ENCODE data around the gene AADACL4. TPM values are rescaled to one million over a fixed set of nuclear protein-coding genes. Genes with fewer than 3 reads are reported as not detected.

AADACL4 gene
- total RNA-seq, 4 donors from 2014 or later, result 0.59 TPM; not detected in 3

- intact Hi-C loops (cut with DNase I; ENCODE audit: low total_unique reads), result no loop called here
- 74 to 80% methylated on average over 6 of the region's 6 CpGs for WGBS, 2 donors
- TF ChIP-seq CTCF (IDR thresholded peaks at IDR 0.05) (no peak), POLR2A (IDR thresholded peaks at IDR 0.05) (no peak)
Measured at GRCh38 chr1:12598974-12599373, 44.9 kb upstream of the AADACL4 start.

GRCh38 chr1:12599657-12600056 lies 44.2 kb upstream of the AADACL4 start:
- H3K4me3 ChIP-seq (ENCODE audit: low read depth, poor library complexity, severe bottlenecking), result no peak overlapping the region
- intact Hi-C loops (cut with DNase I; ENCODE audit: low total_unique reads), result no loop called here
- no peak for DNase-seq (ENCODE audit: low spot score in 2 of 2)
- WGBS, 2 donors, result 79 to 82% methylated on average over 5 of the region's 5 CpGs
- no peak for TF ChIP-seq CTCF (IDR thresholded peaks at IDR 0.05)
- no peak for TF ChIP-seq POLR2A (IDR thresholded peaks at IDR 0.05)

More at GRCh38 chr1:12598974-12599373, 44.9 kb upstream of the AADACL4 start:
- DNase-seq (ENCODE audit: low spot score in 2 of 2), result no peak
- H3K4me3 ChIP-seq (ENCODE audit: low read depth, poor library complexity, severe bottlenecking), result no peak overlapping the region

DNA sequence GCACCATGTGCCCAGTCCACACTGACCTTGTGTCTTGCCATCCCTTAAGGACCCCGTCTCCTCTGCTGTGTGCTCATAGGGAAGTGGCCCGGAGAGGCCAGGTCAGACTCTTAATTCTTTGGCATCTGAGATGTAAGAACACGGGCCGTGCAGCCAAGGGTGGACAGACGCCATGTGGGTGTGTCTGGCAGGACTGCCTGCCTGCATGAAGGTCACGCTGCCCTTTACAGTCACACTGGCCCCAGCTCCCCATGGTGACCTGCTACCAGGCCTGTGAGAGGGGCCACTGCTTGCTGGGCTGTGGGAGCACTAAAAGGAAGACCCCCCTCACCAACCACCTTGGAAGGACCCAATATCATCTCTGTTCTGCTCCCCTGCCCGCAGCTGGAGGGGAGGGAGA lies 43.5 kb upstream of the AADACL4 start:
- H3K4me3 ChIP-seq (ENCODE audit: low read depth, poor library complexity, severe bottlenecking), result no peak overlapping the region
- DNase-seq (ENCODE audit: low spot score in 2 of 2), result peak; percentile 23 to 91
- no peak for TF ChIP-seq CTCF (IDR thresholded peaks at IDR 0.05)
- no peak for TF ChIP-seq POLR2A (IDR thresholded peaks at IDR 0.05)
- 48 to 50% methylated on average over 2 to 7 of the region's 7 CpGs for WGBS, 2 donors
- intact Hi-C loops (cut with DNase I; ENCODE audit: low total_unique reads), result no loop called here

GRCh38 chr1:12600880-12601633 lies 42.8 kb upstream of the AADACL4 start:
- no peak overlapping the region for H3K4me3 ChIP-seq (ENCODE audit: low read depth, poor library complexity, severe bottlenecking)
- no peak for DNase-seq (ENCODE audit: low spot score in 2 of 2)
- intact Hi-C loops (cut with DNase I; ENCODE audit: low total_unique reads), result no loop called here
- 58 to 65% methylated on average over 7 to 9 of the region's 9 CpGs for WGBS, 2 donors
- no peak for TF ChIP-seq CTCF (IDR thresholded peaks at IDR 0.05)
- no peak for TF ChIP-seq POLR2A (IDR thresholded peaks at IDR 0.05)

DNA sequence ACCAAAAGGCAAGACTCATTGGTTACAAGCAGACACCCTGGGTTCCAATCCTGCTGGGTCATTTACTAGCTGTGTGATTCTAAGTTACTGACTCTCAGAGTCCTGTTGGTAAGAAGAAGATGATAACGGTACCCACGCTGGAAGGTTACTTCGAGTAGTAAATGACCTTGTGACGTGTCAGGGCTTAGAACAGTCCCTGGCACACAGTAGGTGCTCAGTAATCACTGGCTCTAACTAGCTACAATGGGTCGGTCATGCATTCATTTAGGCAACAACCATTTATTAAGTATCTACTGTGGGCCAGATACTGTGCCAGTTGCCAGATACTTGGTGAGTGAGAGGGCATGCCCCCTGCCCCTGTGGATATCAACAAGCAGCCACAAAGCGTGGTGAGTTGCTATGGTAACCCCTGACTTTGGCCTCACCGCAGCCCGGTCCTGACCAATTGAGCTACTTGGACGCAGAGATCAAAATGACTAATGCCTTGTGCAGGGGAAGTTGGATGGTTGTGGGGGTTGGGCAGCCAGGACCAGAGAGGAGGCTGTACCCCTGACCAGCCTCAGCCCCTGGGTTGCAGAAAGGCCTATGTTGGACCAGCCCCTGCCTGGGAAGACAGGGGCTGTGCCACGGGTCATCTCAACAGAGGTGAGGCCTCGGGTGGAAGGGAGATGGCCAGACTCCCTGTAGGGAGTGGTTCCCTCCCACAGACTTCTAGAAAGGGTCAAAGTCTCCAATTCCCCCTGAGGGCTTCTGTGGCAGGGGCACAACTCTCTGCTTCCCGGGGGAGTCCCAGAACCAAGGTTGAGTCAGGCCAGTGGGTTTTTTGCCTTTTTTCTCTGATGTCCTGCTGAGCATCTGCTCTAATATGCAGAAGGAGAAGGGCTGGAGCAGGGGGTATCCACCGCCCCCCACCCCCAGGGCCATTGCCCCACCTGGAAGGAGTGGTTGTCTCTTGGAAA lies 41.9 kb upstream of the AADACL4 start:
- 74 to 82% methylated on average over 11 to 13 of the region's 13 CpGs for WGBS, 2 donors
- H3K4me3 ChIP-seq (ENCODE audit: low read depth, poor library complexity, severe bottlenecking), result no peak overlapping the region
- no peak for DNase-seq (ENCODE audit: low spot score in 2 of 2)
- intact Hi-C loops (cut with DNase I; ENCODE audit: low total_unique reads), result no loop called here
- TF ChIP-seq CTCF (IDR thresholded peaks at IDR 0.05), result no peak
- TF ChIP-seq POLR2A (IDR thresholded peaks at IDR 0.05), result no peak

Data from lower leg skin (tissue), 4 donors.